Trophoblast cell (in vitro differentiated cells and primary cell): ENCODE data around the gene TIMP4.
A peak's percentile ranks its signal among the peaks of the same experiment; 100 is the strongest.

Source experiments
- DNase-seq, 2 donors: peaks; one replicate each; pipeline ENCODE4 v3.0.0-alpha.2; 2016
- H2AFZ ChIP-seq: 2 replicates; pipeline ENCODE4 v1.6.1; 2013; ENCODE audit warnings: low read length, moderate library complexity, mild to moderate bottlenecking; ENCODE audit not compliant: insufficient read depth, poor library complexity
- H2AK5ac ChIP-seq: 2 replicates; pipeline ENCODE4 v1.6.1; 2013; ENCODE audit warnings: mild to moderate bottlenecking, low read length
- H2BK120ac ChIP-seq: 2 replicates; pipeline ENCODE4 v1.6.1; 2013; ENCODE audit warnings: low read length, mild to moderate bottlenecking, moderate library complexity; ENCODE audit not compliant: insufficient read depth, poor library complexity
- H2BK12ac ChIP-seq: 2 replicates; pipeline ENCODE4 v1.6.1; 2013; ENCODE audit warnings: mild to moderate bottlenecking, low read length, moderate library complexity
- H2BK5ac ChIP-seq: 2 replicates; pipeline ENCODE4 v1.6.1; 2013; ENCODE audit warnings: low read length, low read depth, moderate library complexity, mild to moderate bottlenecking; ENCODE audit not compliant: poor library complexity
- H3K14ac ChIP-seq: 2 replicates; pipeline ENCODE4 v1.6.1; 2013; ENCODE audit warnings: mild to moderate bottlenecking, low read length
- H3K18ac ChIP-seq: 2 replicates; pipeline ENCODE4 v1.6.1; 2013; ENCODE audit warnings: mild to moderate bottlenecking, low read length
- H3K23ac ChIP-seq: 2 replicates; pipeline ENCODE4 v1.6.1; 2013; ENCODE audit warnings: low read length
- H3K27ac ChIP-seq: 2 replicates; pipeline ENCODE4 v1.5.1; 2013; ENCODE audit warnings: low read depth, mild to moderate bottlenecking, inconsistent platforms, low read length, moderate library complexity
- H3K27me3 ChIP-seq: 2 replicates; pipeline ENCODE4 v1.6.1; 2013; ENCODE audit warnings: inconsistent platforms, mild to moderate bottlenecking, low read length, moderate library complexity; ENCODE audit not compliant: insufficient read depth
- H3K36me3 ChIP-seq, 2 experiments: 1 replicate in 1 of 2; 2 replicates in 1 of 2; pipeline ENCODE4 v1.6.1; 2013; ENCODE audit warnings: low read length in 2 of 2, mild to moderate bottlenecking in 2 of 2, moderate library complexity in 1 of 2; ENCODE audit not compliant: insufficient read depth in 2 of 2, control insufficient read depth in 1 of 2
- H3K4ac ChIP-seq: 2 replicates; pipeline ENCODE4 v1.6.1; 2013; ENCODE audit warnings: low read depth, mild to moderate bottlenecking, low read length, moderate library complexity
- H3K4me1 ChIP-seq, 2 experiments: 1 replicate in 1 of 2; 2 replicates in 1 of 2; pipeline ENCODE4 v1.6.1; 2013; ENCODE audit warnings: low read length in 2 of 2, mild to moderate bottlenecking in 2 of 2, moderate library complexity in 1 of 2; ENCODE audit not compliant: insufficient read depth in 2 of 2, control insufficient read depth in 1 of 2
- H3K4me2 ChIP-seq: 2 replicates; pipeline ENCODE4 v1.6.1; 2013; ENCODE audit warnings: inconsistent platforms, mild to moderate bottlenecking, low read length, moderate library complexity
- H3K4me3 ChIP-seq: 2 replicates; pipeline ENCODE4 v1.5.1; 2013; ENCODE audit warnings: mild to moderate bottlenecking, low read depth, low read length, inconsistent platforms
- H3K79me1 ChIP-seq: one replicate; pipeline ENCODE4 v1.6.1; 2013; ENCODE audit warnings: low read length
- H3K79me2 ChIP-seq: 2 replicates; pipeline ENCODE4 v1.6.1; 2013; ENCODE audit warnings: low read length, mild to moderate bottlenecking; ENCODE audit not compliant: control insufficient read depth, insufficient read depth, poor library complexity
- H3K9ac ChIP-seq: 2 replicates; pipeline ENCODE4 v1.6.1; 2013; ENCODE audit warnings: mild to moderate bottlenecking, low read length
- H3K9me3 ChIP-seq: 2 replicates; pipeline ENCODE4 v1.6.1; 2013; ENCODE audit warnings: low read depth, mild to moderate bottlenecking, control low read depth, inconsistent platforms, low read length; ENCODE audit not compliant: insufficient read depth
- H4K12ac ChIP-seq: 2 replicates; pipeline ENCODE4 v1.6.1; 2013; ENCODE audit warnings: low read depth, mild to moderate bottlenecking, low read length, moderate library complexity
- H4K8ac ChIP-seq: 2 replicates; pipeline ENCODE4 v1.6.1; 2013; ENCODE audit warnings: low read depth, mild to moderate bottlenecking, low read length, moderate library complexity
- H4K91ac ChIP-seq: one replicate; pipeline ENCODE4 v1.6.1; 2013; ENCODE audit warnings: low read depth, mild to moderate bottlenecking, low read length, moderate library complexity
- WGBS: extraction: QIAGEN DNeasy Blood & Tissue Kit; methylation state at CpG from one replicate; pipeline ENCODE4 v1.1.7; 2013; ENCODE audit warnings: missing lambda C conversion rate; ENCODE audit not compliant: insufficient read length, insufficient coverage; ENCODE audit errors: extremely low coverage; 5-methylcytosine and 5-hydroxymethylcytosine counted together

The TIMP4 gene

DNA sequence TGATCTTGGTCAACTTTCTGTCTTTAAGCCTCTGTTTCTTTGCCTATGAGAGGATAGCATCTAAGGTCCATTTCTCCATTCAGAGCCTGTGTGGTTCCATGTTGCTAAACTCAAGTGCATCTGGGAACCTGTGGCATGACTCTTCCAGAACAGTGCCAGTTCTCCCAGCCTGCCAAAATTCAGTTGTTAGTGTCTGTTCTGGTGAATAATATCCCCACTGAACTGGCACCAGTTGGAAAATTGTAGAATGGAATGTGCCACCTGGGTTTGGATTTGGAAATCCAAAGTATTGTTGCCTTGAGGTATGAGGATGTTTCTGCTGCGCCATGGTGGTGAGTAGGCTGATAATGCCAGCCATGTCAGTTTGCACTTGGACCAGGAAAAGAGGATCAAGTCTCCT lies 31.3 kb downstream of the TIMP4 start:
- no peaks in the 10 kb centered on the region for H3K79me1 ChIP-seq
- WGBS: no CpG with 5 or more reads among the region's 1 CpG
- H2BK120ac ChIP-seq: no peak overlapping the region

DNA sequence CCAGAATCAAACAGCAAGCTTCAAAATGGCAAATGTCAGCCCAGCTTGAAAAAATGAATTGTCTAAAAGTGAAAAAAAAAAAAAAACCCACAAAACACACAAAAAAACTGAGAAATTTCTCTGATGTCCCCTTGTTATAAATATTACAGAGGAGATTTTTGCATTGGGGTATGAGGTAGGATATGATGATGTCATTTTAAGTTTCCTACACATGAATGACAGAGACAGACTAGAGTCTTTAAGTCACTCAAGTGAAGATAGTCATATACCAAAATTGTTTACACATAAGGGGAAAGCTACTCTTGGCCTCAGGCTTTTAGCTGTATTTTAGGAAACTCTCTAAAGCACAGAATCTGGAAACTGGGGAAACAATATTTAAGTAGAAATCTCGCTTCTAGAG lies 32.9 kb downstream of the TIMP4 start:
- Histone ChIP-seq H3K9me3 (no peaks in the 10 kb centered on the region), H3K4me1 (no peaks in the 10 kb centered on the region), H3K79me2 (no peaks in the 10 kb centered on the region), H2BK12ac (no peak overlapping the region), H3K27ac (no peak overlapping the region), H2AK5ac (no peak overlapping the region), H3K36me3 (no peaks in the 10 kb centered on the region), H4K12ac (no peak overlapping the region), H4K91ac (no peak overlapping the region), H3K4me3 (no peak overlapping the region), H2BK5ac (no peak overlapping the region), H2BK120ac (no peak overlapping the region), H3K79me1 (no peaks in the 10 kb centered on the region), H3K4me2 (no peak overlapping the region), H3K18ac (no peak overlapping the region), H3K9ac (no peak overlapping the region), H3K23ac (no peak overlapping the region), H3K27me3 (no peaks in the 10 kb centered on the region), H3K14ac (no peak overlapping the region), H3K4ac (no peak overlapping the region), H4K8ac (no peak overlapping the region), H2AFZ (no peak overlapping the region)
- no peak for DNase-seq
- no CpG with 5 or more reads among the region's 1 CpG for WGBS

More for the DNA sequence above, 31.3 kb downstream of the TIMP4 start:
- H3K4ac ChIP-seq: no peak overlapping the region
- no peak overlapping the region for H4K91ac ChIP-seq
- no peak overlapping the region for H3K27ac ChIP-seq
- H2BK5ac ChIP-seq: no peak overlapping the region
- no peak overlapping the region for H3K9ac ChIP-seq
- H3K18ac ChIP-seq: no peak overlapping the region
- no peak overlapping the region for H3K4me3 ChIP-seq
- H2AFZ ChIP-seq: no peak overlapping the region
- no peak overlapping the region for H2AK5ac ChIP-seq
- H3K4me1 ChIP-seq: no peaks in the 10 kb centered on the region
- H3K4me2 ChIP-seq: no peak overlapping the region
- DNase-seq: peak in 1 of 2 donors; percentile 10
- H3K79me2 ChIP-seq: no peaks in the 10 kb centered on the region
- H3K23ac ChIP-seq: no peak overlapping the region
- no peaks in the 10 kb centered on the region for H3K27me3 ChIP-seq
- no peak overlapping the region for H4K8ac ChIP-seq
- no peak overlapping the region for H3K14ac ChIP-seq
- no peak overlapping the region for H2BK12ac ChIP-seq
- no peaks in the 10 kb centered on the region for H3K36me3 ChIP-seq
- H4K12ac ChIP-seq: no peak overlapping the region
- H3K9me3 ChIP-seq: no peaks in the 10 kb centered on the region

DNA sequence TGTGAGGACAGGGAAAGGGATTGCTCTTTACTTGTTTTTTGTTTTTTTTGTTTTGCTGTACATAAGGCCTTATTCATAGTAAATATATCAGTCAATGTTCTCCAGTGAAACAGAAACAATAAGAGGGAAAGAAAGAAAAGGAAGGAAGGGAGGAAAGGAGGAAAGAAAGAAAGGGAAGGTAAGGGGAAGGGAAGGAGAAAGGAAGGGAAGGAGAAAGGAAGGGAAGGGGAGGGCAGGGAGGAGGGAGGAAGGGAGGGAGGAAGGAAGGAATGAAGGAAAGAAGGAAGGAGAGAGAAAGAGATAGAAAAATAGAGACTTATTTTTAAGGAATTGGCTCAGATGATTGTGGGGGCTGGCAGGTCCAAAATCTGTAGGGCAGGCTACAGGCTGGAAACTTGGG lies 37.2 kb downstream of the TIMP4 start:
- no peak overlapping the region for H3K4me2 ChIP-seq
- H3K79me2 ChIP-seq: no peaks in the 10 kb centered on the region
- H3K27ac ChIP-seq: no peak overlapping the region
- no peak overlapping the region for H4K91ac ChIP-seq
- no peaks in the 10 kb centered on the region for H3K79me1 ChIP-seq
- no peaks in the 10 kb centered on the region for H3K36me3 ChIP-seq
- H2AK5ac ChIP-seq: no peak overlapping the region
- H3K27me3 ChIP-seq: no peaks in the 10 kb centered on the region
- no peak for DNase-seq
- H2AFZ ChIP-seq: no peak overlapping the region
- no peak overlapping the region for H2BK120ac ChIP-seq
- no peak overlapping the region for H3K4me3 ChIP-seq
- no peak overlapping the region for H2BK12ac ChIP-seq
- H3K4ac ChIP-seq: no peak overlapping the region
- H4K8ac ChIP-seq: no peak overlapping the region
- no peak overlapping the region for H3K14ac ChIP-seq
- no peak overlapping the region for H3K18ac ChIP-seq
- no peak overlapping the region for H4K12ac ChIP-seq
- H3K9me3 ChIP-seq: no peaks in the 10 kb centered on the region
- no peak overlapping the region for H2BK5ac ChIP-seq
- H3K9ac ChIP-seq: no peak overlapping the region
- H3K4me1 ChIP-seq: no peaks in the 10 kb centered on the region
- no peak overlapping the region for H3K23ac ChIP-seq

DNA sequence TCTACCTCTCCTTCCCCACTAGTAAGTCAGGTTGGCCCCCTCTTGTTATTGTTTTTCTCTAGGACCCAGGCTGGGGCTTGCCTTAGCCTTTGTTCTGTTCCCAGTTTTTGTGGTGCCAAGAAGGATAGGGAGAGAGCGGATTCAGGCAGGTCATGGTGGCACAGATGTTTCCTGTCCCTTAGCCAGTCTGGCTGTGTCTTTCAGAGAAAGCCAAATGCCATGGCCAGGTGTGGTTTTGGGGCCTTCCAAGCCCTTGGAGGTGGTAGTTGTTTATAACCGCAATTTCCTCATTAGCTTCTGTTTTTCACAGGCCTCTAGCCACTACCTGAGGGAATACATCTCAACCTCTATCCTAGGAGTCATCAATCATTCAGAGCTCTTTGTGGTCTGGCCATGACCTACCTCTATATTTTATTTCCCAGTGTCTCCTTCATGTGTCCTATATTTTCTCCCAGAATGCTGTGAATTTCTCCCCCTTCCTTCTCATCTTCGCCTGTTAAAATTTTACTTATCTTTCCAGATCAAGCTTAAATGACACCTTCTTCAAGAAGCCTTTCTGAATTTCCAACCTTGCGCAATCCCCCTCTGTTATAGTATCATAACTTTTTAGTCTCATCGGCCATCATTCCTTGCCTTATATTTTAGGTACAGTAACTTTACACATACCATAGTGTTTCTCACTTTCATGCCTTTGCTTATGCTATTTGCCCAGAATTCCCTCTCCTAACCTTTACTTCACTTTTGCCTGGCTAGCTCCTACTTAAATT lies 38.2 kb downstream of the TIMP4 start:
- Histone ChIP-seq H3K23ac (no peak overlapping the region), H2BK5ac (no peak overlapping the region), H3K14ac (no peak overlapping the region), H3K27ac (no peak overlapping the region), H2AFZ (no peak overlapping the region), H4K91ac (no peak overlapping the region), H4K12ac (no peak overlapping the region), H2BK12ac (no peak overlapping the region), H2BK120ac (no peak overlapping the region), H3K9ac (no peak overlapping the region), H3K18ac (no peak overlapping the region), H4K8ac (no peak overlapping the region), H3K4me2 (no peak overlapping the region), H2AK5ac (no peak overlapping the region), H3K9me3 (no peaks in the 10 kb centered on the region), H3K27me3 (no peaks in the 10 kb centered on the region), H3K4me3 (no peak overlapping the region), H3K79me1 (no peaks in the 10 kb centered on the region), H3K4ac (no peak overlapping the region), H3K79me2 (no peaks in the 10 kb centered on the region), H3K36me3 (no peaks in the 10 kb centered on the region), H3K4me1 (no peaks in the 10 kb centered on the region)
- peak in 1 of 2 donors; percentile 51 for DNase-seq
- WGBS: no CpG with 5 or more reads among the region's 5 CpGs
